K562 (cell line): ENCODE measurements around the gene RCL1. TPM values are rescaled to one million over a fixed set of nuclear protein-coding genes. Genes with fewer than 3 reads are reported as not detected.

Experiments used
- BMI1 ChIP-seq: fragments of 150-350 bp; IDR thresholded peaks from 2 replicates; pipeline ENCODE4 v1.6.1; 2014; ENCODE audit warnings: low read length
- HOXB6 ChIP-seq: fragments of 250-450 bp; sonication (Bioruptor Pico); IDR thresholded peaks from 2 replicates; pipeline ENCODE4 v1.5.1; 2022; ENCODE audit warnings: mild to moderate bottlenecking, borderline replicate concordance
- KAT2B ChIP-seq: IDR thresholded peaks from one replicate; pipeline ENCODE4 v1.6.1; 2012; ENCODE audit warnings: low read depth, mild to moderate bottlenecking, control low read depth, inconsistent platforms, low read length, moderate library complexity
- MAFK ChIP-seq: IDR thresholded peaks from 2 replicates; pipeline ENCODE4 v1.6.1; 2011; ENCODE audit warnings: low read length, improper control_type of control experiment
- MYNN ChIP-seq, 2 experiments: sonication (generic); formaldehyde crosslinking in 1 of 2; IDR thresholded peaks; 2 replicates each; pipeline versions ENCODE4 v1.5.0 to v1.6.1; 2016 to 2020; ENCODE audit warnings: antibody characterized with exemption in 1 of 2, missing genetic modification reagents in 1 of 2
- NEUROD1 ChIP-seq: fragments of 150-350 bp; IDR thresholded peaks from 2 replicates; pipeline ENCODE4 v1.6.1; 2014; ENCODE audit warnings: borderline replicate concordance, low read length, low read depth; ENCODE audit not compliant: partially characterized antibody
- PHF20 ChIP-seq: fragments of 450-650 bp; IDR thresholded peaks from 2 replicates; pipeline ENCODE4 v1.6.1; 2018; ENCODE audit not compliant: partially characterized antibody
- POLR2B ChIP-seq: fragments of 450-650 bp; IDR thresholded peaks from 2 replicates; pipeline ENCODE4 v1.6.1; 2018; ENCODE audit warnings: low read depth; ENCODE audit not compliant: partially characterized antibody
- RBM15 ChIP-seq: fragments of 200-400 bp; formaldehyde crosslinking; IDR thresholded peaks from 2 replicates; pipeline ENCODE4 v1.6.1; 2018; ENCODE audit warnings: mild to moderate bottlenecking, low read length, moderate library complexity; ENCODE audit not compliant: insufficient read depth
- SAP30 ChIP-seq: fragments of 200-600 bp; sonication (generic); IDR thresholded peaks from 2 replicates; pipeline ENCODE4 v1.6.1; 2012; ENCODE audit warnings: borderline replicate concordance, low read depth, mild to moderate bottlenecking, moderate library complexity, low read length, control low read depth, inconsistent platforms; ENCODE audit not compliant: insufficient read depth, poor library complexity, severe bottlenecking
- ZBED1 ChIP-seq: IDR thresholded peaks from 2 replicates; pipeline ENCODE4 v1.6.1; 2014
- ZNF146 ChIP-seq: IDR thresholded peaks from one replicate; pipeline ENCODE4 v1.6.1; 2018; ENCODE audit warnings: missing compliant biosample characterization; ENCODE audit not compliant: unreplicated experiment
- ZNF324 ChIP-seq: fragments of 250-450 bp; sonication (Bioruptor Pico); IDR thresholded peaks from 2 replicates; pipeline ENCODE4 v1.4.0; 2020; ENCODE audit warnings: mild to moderate bottlenecking
- ZNF76 ChIP-seq: fragments of 250-450 bp; sonication (Bioruptor Pico); IDR thresholded peaks from 2 replicates; pipeline ENCODE4 v1.4.0; 2020; ENCODE audit warnings: mild to moderate bottlenecking, moderate library complexity, borderline replicate concordance
- polyA plus RNA-seq, 8 experiments: library from polyadenylated mRNA; depleted of rRNA in 4 of 8; stranded (reverse) in 5 of 8; unstranded in 3 of 8; fragments of >200 nt; fragmentation: Nextera tagmentation in 2 of 8; fragmentation: Illumina TruSeq in 1 of 8; extraction: Ambion mirVana in 2 of 8; extraction: Trizol in 1 of 8; gene quantifications; 2 replicates each; pipeline versions ENCODE4 v1.2.1 to v1.2.3, GENCODE V29; 2011 to 2014; ENCODE audit warnings: inconsistent platforms in 1 of 8, missing spikeins in 1 of 8
- total RNA-seq, 7 experiments: library from RNA; depleted of rRNA in 6 of 7; stranded (reverse); fragments of >200 nt in 6 of 7; fragmentation: Illumina TruSeq in 2 of 7; extraction: Trizol in 2 of 7; gene quantifications; 2 replicates each; pipeline versions ENCODE4 v1.2.1 to v1.2.3, GENCODE V29; 2011 to 2021; ENCODE audit warnings: low replicate concordance in 1 of 7
- TF ChIP-seq, protein P1 (sequence below): fragments of 250-450 bp; sonication (Bioruptor Pico); IDR thresholded peaks from 2 replicates; pipeline ENCODE4 v1.8.0; 2021; ENCODE audit warnings: moderate library complexity, mild to moderate bottlenecking, inconsistent platforms
- TF ChIP-seq, protein P2 (sequence below): fragments of 250-450 bp; sonication (Bioruptor Pico); IDR thresholded peaks from 2 replicates; pipeline ENCODE4 v1.6.1; 2021; ENCODE audit warnings: mild to moderate bottlenecking
- TF ChIP-seq, protein P3 (sequence below): sonication (generic); formaldehyde crosslinking; IDR thresholded peaks from 2 replicates; pipeline ENCODE4 v1.8.0; 2022; ENCODE audit warnings: mild to moderate bottlenecking, missing genetic modification reagents
- TF ChIP-seq, protein P4 (sequence below): fragments of 450-650 bp; IDR thresholded peaks from 2 replicates; pipeline ENCODE4 v1.6.1; 2016

The RCL1 gene
- total and polyA plus RNA-seq, 9 of the 15 experiments (the other 6 are each of a cell fraction or from before 2014, with no cell fraction given), result 24.0 to 67.7 (median 38.6) TPM

DNA sequence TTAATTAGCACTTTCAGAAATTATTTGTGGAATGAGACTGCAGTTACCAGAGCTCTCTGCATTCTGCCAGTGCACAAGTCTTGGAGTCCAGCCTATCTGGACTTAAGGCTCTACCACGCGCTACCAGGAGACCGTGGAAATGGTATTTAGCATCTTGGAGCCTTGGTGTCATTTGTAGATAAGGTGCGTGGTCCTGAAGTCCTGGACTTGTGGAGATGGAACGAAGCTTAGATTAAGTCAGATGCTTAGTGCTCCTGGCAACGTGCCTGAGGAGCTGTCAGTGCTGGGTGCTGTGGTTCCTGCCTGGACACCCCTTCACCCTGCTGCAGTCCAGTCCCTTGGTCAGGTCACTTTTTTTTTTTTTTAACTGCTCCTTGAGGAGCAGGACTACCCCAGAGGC lies 59.7 kb downstream of the RCL1 start (continued):
- TF ChIP-seq BMI1 (no peak), MAFK (no peak), ZNF146 (CRISPR knock-in tag) (no peak), RBM15 (no peak), ZBED1 (no peak), KAT2B (no peak), ZNF324 (CRISPR knock-in tag) (no peak), PHF20 (no peak), NEUROD1 (no peak), HOXB6 (CRISPR knock-in tag) (no peak), POLR2B (no peak), ZNF76 (no peak), MYNN (IDR thresholded peaks at IDR 0.05) (peak; percentile 86), MYNN (CRISPR knock-in tag; IDR thresholded peaks at IDR 0.05) (no peak), SAP30 (no peak)
- TF ChIP-seq, protein P1, sequence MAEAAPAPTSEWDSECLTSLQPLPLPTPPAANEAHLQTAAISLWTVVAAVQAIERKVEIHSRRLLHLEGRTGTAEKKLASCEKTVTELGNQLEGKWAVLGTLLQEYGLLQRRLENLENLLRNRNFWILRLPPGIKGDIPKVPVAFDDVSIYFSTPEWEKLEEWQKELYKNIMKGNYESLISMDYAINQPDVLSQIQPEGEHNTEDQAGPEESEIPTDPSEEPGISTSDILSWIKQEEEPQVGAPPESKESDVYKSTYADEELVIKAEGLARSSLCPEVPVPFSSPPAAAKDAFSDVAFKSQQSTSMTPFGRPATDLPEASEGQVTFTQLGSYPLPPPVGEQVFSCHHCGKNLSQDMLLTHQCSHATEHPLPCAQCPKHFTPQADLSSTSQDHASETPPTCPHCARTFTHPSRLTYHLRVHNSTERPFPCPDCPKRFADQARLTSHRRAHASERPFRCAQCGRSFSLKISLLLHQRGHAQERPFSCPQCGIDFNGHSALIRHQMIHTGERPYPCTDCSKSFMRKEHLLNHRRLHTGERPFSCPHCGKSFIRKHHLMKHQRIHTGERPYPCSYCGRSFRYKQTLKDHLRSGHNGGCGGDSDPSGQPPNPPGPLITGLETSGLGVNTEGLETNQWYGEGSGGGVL, result no peak
- TF ChIP-seq, protein P2, sequence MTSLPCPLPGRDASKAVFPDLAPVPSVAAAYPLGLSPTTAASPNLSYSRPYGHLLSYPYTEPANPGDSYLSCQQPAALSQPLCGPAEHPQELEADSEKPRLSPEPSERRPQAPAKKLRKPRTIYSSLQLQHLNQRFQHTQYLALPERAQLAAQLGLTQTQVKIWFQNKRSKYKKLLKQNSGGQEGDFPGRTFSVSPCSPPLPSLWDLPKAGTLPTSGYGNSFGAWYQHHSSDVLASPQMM (CRISPR knock-in tag), result no peak
- TF ChIP-seq, protein P3, sequence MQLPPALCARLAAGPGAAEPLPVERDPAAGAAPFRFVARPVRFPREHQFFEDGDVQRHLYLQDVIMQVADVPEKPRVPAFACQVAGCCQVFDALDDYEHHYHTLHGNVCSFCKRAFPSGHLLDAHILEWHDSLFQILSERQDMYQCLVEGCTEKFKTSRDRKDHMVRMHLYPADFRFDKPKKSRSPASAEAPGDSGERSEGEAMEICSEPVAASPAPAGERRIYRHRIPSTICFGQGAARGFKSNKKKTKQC (CRISPR knock-in tag), result no peak
- TF ChIP-seq, protein P4, sequence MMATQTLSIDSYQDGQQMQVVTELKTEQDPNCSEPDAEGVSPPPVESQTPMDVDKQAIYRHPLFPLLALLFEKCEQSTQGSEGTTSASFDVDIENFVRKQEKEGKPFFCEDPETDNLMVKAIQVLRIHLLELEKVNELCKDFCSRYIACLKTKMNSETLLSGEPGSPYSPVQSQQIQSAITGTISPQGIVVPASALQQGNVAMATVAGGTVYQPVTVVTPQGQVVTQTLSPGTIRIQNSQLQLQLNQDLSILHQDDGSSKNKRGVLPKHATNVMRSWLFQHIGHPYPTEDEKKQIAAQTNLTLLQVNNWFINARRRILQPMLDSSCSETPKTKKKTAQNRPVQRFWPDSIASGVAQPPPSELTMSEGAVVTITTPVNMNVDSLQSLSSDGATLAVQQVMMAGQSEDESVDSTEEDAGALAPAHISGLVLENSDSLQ, result peak; percentile 85
- TF ChIP-seq, all 486 proteins: peak for 94
